Measurements from ENCODE around the gene RAP1GAP. TPM values are rescaled to one million over a fixed set of nuclear protein-coding genes. Genes with fewer than 3 reads are reported as not detected.

The RAP1GAP gene
- total and polyA plus RNA-seq, 8 donors: 21.1 to 117 (median 59.2) TPM

- TF ChIP-seq EP300 (IDR thresholded peaks at IDR 0.05) (no peak), POLR2A (IDR thresholded peaks at IDR 0.05) (no peak), POLR2AphosphoS5 (IDR thresholded peaks at IDR 0.05) (no peak), CTCF (IDR thresholded peaks at IDR 0.05) (no peak)
- Histone ChIP-seq H3K4me3 (no peak overlapping the region), H3K36me3 (no peaks in the 10 kb centered on the region), H3K9me3 (no peaks in the 10 kb centered on the region), H3K27me3 (peaks cover 0 to 23% (median 0%) of the 10 kb centered on the region in 3 donors), H3K27ac (no peak overlapping the region), H3K4me1 (peaks cover 7 to 15% (median 14%) of the 10 kb centered on the region in 4 donors)
- no peak for DNase-seq
- intact Hi-C loops (cut with DNase I; ENCODE audit: low total_unique reads): loop anchor here (10.0 kb wide), 1 partner anchor 69 kb away; the partner anchor contains the start of gene ALPL
- WGBS, 5 donors: 62 to 79% (median 73%) methylated on average over 11 of the region's 11 CpGs
Observed at GRCh38 chr1:21573475-21573874, 95.7 kb downstream of the RAP1GAP start.

GRCh38 chr1:21572735-21573277, 96.4 kb downstream of the RAP1GAP start:
- intact Hi-C loops (cut with DNase I; ENCODE audit: low total_unique reads): loop anchor here (10.0 kb wide), 1 partner anchor 68 kb away; the partner anchor contains the start of gene ALPL
- no peak for DNase-seq
- H3K36me3 ChIP-seq: no peaks in the 10 kb centered on the region
- H3K27ac ChIP-seq: no peak overlapping the region
- no peak overlapping the region for H3K4me3 ChIP-seq
- peaks cover 0 to 23% (median 0%) of the 10 kb centered on the region in 3 donors for H3K27me3 ChIP-seq
- H3K9me3 ChIP-seq: no peaks in the 10 kb centered on the region
- H3K4me1 ChIP-seq: peaks cover 7 to 15% (median 14%) of the 10 kb centered on the region in 4 donors
- TF ChIP-seq CTCF (IDR thresholded peaks at IDR 0.05) (no peak), POLR2A (IDR thresholded peaks at IDR 0.05) (no peak), EP300 (IDR thresholded peaks at IDR 0.05) (no peak), POLR2AphosphoS5 (IDR thresholded peaks at IDR 0.05) (no peak)
- 82 to 95% (median 91%) methylated on average over 13 of the region's 13 CpGs for WGBS, 5 donors

- Histone ChIP-seq H3K9me3 (no peaks in the 10 kb centered on the region), H3K27me3 (peaks cover 0 to 23% (median 0%) of the 10 kb centered on the region in 3 donors), H3K36me3 (no peaks in the 10 kb centered on the region), H3K4me3 (no peak overlapping the region), H3K4me1 (peaks cover 7 to 15% (median 14%) of the 10 kb centered on the region in 4 donors), H3K27ac (no peak overlapping the region)
- no peak for TF ChIP-seq POLR2AphosphoS5 (IDR thresholded peaks at IDR 0.05)
- TF ChIP-seq CTCF (IDR thresholded peaks at IDR 0.05): no peak
- TF ChIP-seq POLR2A (IDR thresholded peaks at IDR 0.05): no peak
- no peak for TF ChIP-seq EP300 (IDR thresholded peaks at IDR 0.05)
- 90 to 95% (median 93%) methylated on average over 6 of the region's 6 CpGs for WGBS, 5 donors
- intact Hi-C loops (cut with DNase I; ENCODE audit: low total_unique reads): loop anchor here (10.0 kb wide), 1 partner anchor 67 kb away; the partner anchor contains the start of gene ALPL
- DNase-seq: no peak
Observed at GRCh38 chr1:21572221-21572620, 96.9 kb downstream of the RAP1GAP start.

DNA sequence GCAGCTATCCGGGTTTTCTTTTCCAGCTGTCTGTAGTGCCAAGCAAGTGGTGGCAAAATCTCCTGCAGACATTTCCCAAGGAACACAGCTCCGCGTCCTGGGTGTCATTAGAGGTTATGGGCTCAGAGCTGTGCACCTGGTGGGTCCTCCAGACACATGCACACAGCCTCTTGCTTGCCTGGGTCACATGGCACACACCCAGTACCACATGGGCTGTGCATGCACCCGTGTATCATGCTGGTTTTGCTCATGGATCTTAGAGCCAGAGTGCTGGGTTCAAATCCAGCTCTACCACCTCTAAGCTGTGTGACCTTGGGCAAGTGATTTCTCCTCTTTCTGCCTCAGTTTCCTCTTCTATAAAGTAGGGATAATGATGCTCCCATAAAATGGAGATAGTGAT, 98.3 kb downstream of the RAP1GAP start:
- DNase-seq: no peak
- Histone ChIP-seq H3K9me3 (no peaks in the 10 kb centered on the region), H3K36me3 (no peaks in the 10 kb centered on the region), H3K4me1 (peaks cover 7 to 15% (median 14%) of the 10 kb centered on the region in 4 donors), H3K4me3 (no peak overlapping the region), H3K27ac (no peak overlapping the region), H3K27me3 (peaks cover 0 to 23% (median 0%) of the 10 kb centered on the region in 3 donors)
- intact Hi-C loops (cut with DNase I; ENCODE audit: low total_unique reads): loop anchor here (10.0 kb wide), 1 partner anchor 66 kb away; the partner anchor contains the start of gene ALPL
- 75 to 93% (median 82%) methylated on average over 2 to 4 of the region's 4 CpGs for WGBS, 5 donors
- TF ChIP-seq POLR2AphosphoS5 (IDR thresholded peaks at IDR 0.05): no peak
- TF ChIP-seq POLR2A (IDR thresholded peaks at IDR 0.05): no peak
- no peak for TF ChIP-seq EP300 (IDR thresholded peaks at IDR 0.05)
- TF ChIP-seq CTCF (IDR thresholded peaks at IDR 0.05): no peak

Measured in stomach (tissue), 9 donors.